ENCODE data around the gene KCNC4.

KCNC4 gene

DNA sequence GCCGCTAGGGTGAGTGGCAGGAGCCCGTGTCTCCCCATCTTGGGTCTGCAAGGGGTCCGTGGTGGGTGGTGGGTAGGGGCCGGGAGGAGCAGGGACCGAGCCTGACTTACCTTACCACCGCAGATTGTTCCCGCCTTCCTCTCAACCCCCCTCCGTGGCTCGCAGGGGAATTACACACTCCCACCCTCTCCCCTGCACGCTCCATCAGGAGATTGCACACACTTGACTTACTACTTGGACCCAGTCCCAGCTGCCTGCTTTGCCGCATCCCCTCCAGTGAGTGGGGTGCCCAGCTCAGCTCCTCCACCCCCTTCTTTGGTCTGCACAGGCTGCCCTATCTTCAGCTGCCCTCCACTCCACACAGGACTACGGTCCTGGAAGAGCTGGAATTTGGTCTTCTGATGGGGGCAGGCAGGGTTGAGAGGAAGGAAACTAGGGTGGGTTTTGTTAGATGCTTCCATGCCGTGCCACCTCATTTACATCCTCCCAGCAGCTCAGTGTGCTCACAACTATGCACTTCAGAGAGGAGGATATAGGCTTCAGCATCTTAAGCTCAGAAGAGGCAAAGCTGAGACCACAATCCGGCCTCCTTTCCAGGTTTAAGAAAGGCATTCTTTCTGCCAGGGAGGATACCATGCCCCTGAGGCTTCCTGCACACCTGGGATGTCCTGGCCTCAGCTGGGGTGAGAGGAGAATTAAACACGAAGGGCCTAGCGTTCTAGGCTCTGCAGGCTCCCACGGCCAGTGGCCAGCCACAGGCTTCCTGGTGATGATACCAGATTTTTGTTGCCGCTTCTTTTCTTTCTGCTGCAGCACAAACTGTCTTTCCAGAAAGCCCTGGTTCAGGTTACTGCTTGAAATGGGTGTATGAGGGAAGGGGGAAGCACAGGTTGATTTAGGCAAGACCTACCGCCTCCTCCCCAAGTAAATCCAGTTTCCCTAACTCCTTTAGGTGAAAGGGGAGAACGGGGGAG lies 2.3 kb downstream of the KCNC4 start:
- DNase-seq = no peak

- DNase-seq = no peak
These were observed 3.0 kb downstream of the KCNC4 start for GRCh38 chr1:110213143-110213540.

DNA sequence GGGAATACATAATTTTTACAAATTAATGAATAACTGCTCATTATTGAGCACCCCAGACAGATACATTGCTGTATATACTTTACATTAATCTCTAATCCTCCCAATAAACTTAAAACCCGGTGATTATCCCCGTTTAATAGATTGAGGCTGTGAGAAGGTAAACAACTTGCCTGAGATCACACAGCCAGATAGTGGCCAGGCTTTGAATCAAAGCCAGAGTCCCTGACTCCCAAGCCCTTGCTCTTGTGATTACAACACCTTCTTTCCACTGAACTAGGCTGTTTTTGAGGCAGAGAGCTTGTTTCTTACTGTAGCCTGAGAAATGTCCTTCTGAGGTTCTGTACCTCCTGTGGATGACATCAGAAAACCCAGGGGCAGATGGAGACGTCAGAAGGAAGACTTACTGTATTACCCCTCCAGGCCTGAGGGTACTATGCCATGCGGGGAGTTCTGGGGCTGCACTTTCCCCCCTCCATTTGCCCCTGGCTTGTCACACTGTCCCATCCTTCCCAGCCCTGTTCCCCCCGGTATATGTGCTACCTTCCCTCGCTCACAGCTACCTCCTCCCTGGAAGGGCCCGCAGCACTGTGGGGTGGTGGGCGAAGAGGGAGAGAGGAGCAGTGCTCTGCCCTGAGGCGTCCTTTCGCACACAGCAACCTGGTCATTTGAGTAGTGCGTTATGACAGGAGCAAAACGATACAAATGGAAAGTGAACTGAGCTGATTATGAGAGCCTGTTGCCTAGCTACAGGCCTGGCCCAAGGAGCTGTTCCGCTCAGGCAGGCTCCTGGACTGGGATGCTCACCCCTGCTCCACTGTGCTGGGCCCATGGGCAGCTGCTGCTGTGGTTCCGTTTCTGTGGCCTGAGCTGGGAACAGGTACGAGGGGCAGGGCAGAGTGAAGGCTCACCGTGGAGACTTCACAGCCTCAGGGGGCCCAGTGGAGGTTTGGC lies 4.6 kb downstream of the KCNC4 start:
- DNase-seq = no peak

GRCh38 chr1:110215621-110216515 lies 5.8 kb downstream of the KCNC4 start:
- no peak for DNase-seq

GRCh38 chr1:110216844-110217444 lies 6.8 kb downstream of the KCNC4 start:
- DNase-seq = no peak

DNA sequence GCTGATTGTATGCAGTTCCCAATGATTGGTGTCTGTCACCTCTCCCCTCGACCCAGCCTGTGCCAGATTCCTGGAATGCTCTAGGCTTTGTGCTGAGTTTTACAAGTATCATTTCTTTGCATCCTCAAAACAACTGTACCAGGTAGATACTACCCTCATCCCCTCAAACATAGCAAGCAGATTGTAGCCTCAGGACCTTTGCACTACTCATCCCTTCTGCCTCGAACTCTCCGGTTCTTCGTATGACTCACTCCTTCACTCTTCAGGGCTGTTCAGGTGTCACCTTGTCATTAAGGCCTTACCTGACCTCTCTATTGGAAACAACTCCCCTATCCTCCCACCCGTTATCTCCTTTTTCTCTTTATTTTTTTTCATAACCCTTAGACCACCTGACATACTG lies 8.0 kb downstream of the KCNC4 start:
- no peak for DNase-seq

- no peak for DNase-seq
These were observed 8.6 kb downstream of the KCNC4 start for GRCh38 chr1:110218739-110219138.

GRCh38 chr1:110220324-110220723 lies 10.2 kb downstream of the KCNC4 start:
- no peak for DNase-seq

GRCh38 chr1:110221119-110221518 lies 11.0 kb downstream of the KCNC4 start:
- DNase-seq = no peak

DNA sequence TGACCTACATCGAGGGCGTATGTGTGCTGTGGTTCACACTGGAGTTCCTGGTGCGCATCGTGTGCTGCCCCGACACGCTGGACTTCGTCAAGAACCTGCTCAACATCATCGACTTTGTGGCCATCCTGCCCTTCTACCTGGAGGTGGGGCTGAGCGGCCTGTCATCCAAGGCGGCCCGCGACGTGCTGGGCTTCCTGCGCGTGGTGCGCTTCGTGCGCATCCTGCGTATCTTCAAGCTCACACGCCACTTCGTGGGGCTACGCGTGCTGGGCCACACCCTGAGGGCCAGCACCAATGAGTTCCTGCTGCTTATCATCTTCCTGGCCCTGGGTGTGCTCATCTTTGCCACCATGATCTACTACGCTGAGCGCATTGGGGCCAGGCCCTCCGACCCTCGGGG lies 13.0 kb downstream of the KCNC4 start:
- DNase-seq = no peak

- no peak for DNase-seq
These were observed 13.5 kb downstream of the KCNC4 start for GRCh38 chr1:110223581-110223980.

- no peak for DNase-seq
These were observed 14.3 kb downstream of the KCNC4 start for GRCh38 chr1:110224240-110224995.

DNA sequence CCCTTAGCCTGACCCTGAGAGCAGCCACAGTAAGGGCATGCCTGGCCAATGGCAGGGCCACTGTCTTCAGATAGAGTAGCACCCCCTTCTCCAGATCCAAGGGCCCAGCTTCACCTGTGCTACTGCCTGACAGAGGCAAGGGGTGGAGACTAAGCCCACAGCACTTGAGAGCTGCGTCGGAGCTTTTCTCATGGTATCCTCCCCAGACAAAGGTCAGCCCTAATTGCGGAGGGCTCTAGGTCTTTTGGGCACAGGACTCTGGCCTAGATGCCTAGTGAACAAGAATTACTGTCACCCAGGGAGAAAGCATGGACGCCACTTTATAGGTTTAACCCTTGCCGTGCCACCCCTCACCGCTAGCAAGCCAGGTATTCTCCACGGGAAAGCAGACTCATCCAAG lies 15.1 kb downstream of the KCNC4 start:
- DNase-seq = no peak

DNA sequence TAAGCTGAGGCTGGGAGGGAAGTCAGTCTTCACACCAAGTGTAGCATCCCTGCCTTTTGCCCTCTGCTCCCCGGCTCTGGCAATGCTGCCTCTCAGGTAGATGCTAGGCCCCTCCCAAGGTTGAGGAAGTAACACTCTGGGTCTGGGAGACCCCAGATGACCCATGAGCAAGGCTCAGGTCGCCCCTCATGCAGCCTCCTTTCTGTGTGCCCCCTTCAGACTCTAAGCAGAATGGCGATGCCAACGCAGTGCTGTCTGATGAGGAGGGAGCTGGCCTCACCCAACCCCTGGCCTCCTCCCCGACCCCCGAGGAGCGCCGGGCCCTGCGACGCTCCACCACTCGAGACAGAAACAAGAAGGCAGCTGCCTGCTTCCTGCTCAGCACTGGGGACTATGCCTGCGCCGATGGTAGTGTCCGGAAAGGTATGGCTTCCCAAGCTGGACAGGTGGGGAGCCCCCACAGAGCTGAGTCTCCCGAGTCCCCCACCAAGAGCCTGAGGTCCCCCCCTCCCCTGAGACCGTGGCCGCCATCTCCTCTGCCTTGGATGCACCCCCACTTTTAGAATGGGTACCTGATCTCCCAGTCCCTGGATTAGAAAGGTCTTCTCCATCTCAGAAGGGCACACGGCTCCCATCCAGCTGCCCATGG lies 15.8 kb downstream of the KCNC4 start:
- DNase-seq = no peak

DNA sequence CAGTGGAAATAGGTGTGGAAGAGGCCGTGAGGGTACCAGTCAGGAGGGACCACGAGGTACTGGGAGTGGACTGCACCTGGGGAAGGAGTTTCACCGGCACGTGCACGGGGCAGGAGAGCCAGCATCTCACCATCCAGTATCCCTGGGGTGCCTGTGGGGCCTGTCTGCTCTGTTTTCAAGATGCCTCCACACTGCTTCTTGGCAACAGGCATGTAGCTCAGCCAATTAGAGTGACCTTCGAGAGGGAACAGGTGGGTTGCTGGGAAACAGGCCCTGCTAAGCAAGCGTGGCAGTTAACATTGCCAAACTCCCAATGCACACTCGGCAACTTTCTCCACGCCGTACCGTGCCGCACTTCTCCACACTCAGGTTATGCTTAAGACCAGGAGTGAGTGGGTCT lies 17.7 kb downstream of the KCNC4 start:
- DNase-seq = no peak

DNA sequence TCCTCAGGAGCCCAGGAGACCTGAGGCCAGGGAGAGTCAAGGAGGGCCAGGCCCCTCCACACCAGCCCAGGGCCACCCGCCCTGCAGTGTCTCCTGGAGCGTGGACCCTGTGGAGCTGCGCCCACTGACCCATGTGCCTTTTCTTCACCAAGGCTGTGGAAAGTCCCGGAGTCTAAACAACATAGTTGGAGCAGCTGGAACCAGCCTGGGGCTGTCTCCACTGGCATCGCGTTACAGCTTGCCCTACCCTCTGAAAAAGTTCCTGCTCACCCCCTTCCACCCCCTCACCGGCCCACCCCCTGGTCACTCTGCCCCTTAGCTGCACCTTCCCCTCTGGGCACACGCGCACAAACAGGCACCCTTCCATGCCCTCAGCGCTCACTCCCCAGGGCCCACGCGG lies 18.3 kb downstream of the KCNC4 start:
- no peak for DNase-seq

GRCh38 chr1:110228869-110229268 lies 18.8 kb downstream of the KCNC4 start:
- DNase-seq = no peak

- DNase-seq = no peak
These were observed 19.4 kb downstream of the KCNC4 start for GRCh38 chr1:110229348-110230001.

GRCh38 chr1:110230381-110231199 lies 20.5 kb downstream of the KCNC4 start:
- DNase-seq = no peak
